Frontal cortex (tissue), 4 donors: ENCODE results near the gene JADE2. TPM values are rescaled to one million over a fixed set of nuclear protein-coding genes. Genes with fewer than 3 reads are reported as not detected.
"Not testable (repeated sequence)": the region's sequence is repeated elsewhere in the genome, so short reads cannot be mapped to it uniquely, and the experiment has no call there.

Experiments
- DNase-seq, 2 donors: peaks; one replicate each; pipeline ENCODE4 v3.0.0; 2012; ENCODE audit warnings: low spot score in 2 of 2
- FAIRE-seq: peaks from 2 replicates; lab custom pipeline; 2012; peaks lifted over from hg19 to GRCh38; lab: Jason Lieb, UNC
- total RNA-seq: library from RNA; depleted of rRNA; stranded (reverse); fragments of >200 nt; gene quantifications from one replicate; pipeline ENCODE4 v1.2.3, GENCODE V29; 2014
- donor health status: control.
- donor health status: control.
- donor health status: control.

JADE2 gene
- total RNA-seq, 1 donor from 2014 or later, result 2.4 TPM

- FAIRE-seq, result no peak
- DNase-seq, result no peak
Observed at GRCh38 chr5:134506054-134507039, 19.1 kb upstream of the JADE2 start.

DNA sequence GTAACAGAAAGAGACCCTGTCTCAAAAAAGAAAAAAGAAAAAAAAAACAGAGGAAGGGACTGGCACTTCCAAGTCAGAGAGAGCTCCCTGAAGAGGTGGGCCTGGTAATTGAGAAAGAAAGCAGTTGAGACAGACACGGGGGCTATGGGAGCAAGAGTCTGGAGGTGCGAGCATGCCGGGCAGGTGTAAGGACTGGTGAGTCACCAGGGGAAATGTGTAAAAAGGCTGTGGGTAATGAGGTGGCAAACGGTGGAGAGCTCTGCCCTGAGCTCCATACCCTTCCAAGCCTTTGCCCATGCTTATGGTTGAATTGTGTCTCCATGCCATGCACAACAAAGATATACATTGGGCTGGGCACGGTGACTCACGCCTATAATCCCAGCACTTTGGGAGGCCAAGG lies 18.0 kb upstream of the JADE2 start:
- DNase-seq (no peak), FAIRE-seq (no peak)

DNA sequence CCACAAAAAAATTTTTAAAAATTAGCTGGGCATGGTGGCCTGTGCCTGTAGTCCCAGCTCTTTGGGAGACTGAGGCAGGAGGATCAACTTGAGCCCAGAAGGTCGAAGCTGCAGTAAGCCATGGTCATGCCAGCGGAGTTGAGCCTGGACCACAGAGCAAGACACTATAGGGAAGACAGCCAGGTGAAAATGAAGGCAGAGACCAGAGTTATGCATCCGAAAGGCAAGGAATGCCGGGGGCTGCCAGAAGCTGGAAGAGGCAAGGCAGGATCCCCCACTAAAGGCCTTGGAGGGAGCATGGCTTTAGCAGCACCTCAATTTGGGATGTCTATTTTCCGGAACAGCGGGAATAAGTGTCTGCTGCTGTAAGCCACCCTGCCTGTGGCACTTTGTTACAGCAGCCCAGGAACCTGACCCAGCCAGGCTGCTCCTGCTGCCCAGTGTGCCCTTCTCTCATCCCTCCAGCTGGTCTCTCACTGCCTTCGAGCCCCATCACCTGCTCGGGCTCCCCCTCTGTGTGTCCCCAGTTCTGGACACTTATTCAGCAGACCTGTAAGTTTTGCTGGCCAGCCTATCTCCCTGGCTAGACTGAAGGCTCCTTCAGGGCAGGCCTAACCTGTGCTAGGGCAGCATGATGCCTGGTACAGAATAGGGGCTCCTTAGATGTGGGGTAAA lies 16.8 kb upstream of the JADE2 start:
- DNase-seq (no peak), FAIRE-seq (no peak)

DNA sequence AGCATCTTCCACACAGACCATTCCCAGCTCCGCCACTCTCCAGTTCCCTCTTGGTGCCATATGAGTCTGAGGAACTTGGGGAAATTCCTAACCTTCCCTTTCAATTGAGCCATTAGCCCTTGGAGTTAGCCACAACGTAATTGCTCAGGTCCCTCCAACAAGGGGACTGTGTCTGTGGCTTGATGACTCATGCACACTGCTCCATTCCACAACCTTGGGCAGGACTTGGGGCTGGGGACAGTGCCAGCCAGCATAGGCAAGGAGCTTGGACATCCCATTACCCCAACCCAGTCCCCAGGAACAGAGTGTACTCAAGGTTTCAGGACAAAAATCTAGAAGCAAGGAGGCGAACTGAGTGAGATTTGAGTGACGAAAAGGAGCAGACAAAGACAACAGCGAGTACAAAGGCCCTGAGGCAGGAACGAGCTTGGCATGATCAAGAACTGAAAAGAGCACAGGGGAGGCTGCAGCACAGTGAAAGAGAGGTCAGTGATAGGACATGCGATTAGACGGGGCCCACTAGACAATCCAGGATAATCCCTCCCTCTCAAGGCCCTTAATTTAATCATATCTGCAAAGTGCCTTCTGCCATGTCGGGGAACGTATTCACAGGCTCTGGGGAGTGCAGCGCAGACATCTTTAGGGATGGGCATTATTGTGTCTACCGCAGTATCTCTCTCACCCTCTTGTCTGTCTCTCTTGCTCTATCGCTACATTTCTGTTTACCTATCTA lies 16.0 kb upstream of the JADE2 start:
- no peak for FAIRE-seq
- DNase-seq, result no peak

DNA sequence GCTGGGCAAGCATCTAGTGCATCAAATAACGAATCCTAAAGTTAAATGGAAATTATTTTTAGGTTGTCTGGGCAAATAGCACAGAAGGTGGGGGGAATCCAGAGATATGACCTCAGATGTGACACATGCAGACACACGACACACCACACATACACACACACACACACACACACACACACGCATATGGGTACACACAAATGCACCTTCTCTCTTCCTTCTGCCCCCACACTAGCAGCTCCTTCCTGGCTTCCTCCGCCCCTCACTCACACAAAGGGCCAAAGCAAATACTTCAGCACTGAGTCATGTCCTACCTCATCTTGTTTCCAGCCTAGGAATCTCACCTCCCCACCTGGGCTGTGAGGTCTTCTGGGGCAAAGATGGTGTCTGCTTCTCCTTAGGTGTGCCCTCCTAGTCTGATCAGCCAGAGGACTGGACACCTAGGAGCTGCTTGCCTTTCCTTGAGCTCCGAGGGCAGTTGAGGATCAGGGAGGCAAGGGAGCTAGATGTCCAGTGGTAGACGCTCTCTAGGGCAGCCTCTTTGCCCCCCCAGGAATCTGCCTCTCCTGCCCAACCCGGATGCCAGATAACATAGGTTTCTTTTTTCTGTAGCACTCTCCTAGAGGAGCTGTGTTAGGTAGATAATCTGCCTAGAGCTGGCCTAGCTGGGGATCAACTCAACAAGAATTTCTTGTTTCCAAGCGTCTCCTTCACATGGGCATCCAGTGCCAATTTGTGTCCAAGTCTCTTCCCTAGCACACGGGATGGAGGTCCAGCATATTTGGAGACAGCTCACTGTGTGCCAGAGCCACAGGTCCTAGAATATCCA lies 14.3 kb upstream of the JADE2 start:
- no peak for FAIRE-seq

GRCh38 chr5:134511796-134512660 lies 13.4 kb upstream of the JADE2 start:
- no peak for DNase-seq
- FAIRE-seq, result no peak

More for the DNA sequence above, 14.3 kb upstream of the JADE2 start:
- DNase-seq, result no peak

- DNase-seq, result no peak
- no peak for FAIRE-seq
Observed at GRCh38 chr5:134512661-134512999, 12.8 kb upstream of the JADE2 start.

- DNase-seq (no peak), FAIRE-seq (no peak)
Observed at GRCh38 chr5:134515801-134516200, 9.7 kb upstream of the JADE2 start.

GRCh38 chr5:134516984-134517383 lies 8.5 kb upstream of the JADE2 start:
- DNase-seq, FAIRE-seq: not testable (repeated sequence)

DNA sequence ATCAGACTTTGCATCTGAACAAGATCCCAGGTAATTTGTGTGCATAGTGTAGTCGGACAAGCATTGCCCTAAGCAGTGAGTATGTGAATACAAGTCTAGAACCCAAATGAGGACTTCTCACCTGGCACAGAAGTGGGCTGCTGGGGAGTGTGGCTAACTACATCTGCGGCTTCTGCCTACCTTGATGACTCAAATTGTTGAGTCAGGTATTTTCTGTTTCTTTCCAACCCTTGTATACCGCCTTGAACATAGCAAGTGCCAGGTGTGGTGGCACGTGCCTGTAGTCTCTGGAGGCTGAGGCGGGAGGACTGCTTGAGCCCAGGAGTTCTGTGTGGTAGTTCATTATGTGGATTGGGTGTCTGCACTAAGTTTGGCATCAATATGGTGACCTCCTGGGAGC lies 7.9 kb upstream of the JADE2 start:
- FAIRE-seq, result no peak
- no peak for DNase-seq

DNA sequence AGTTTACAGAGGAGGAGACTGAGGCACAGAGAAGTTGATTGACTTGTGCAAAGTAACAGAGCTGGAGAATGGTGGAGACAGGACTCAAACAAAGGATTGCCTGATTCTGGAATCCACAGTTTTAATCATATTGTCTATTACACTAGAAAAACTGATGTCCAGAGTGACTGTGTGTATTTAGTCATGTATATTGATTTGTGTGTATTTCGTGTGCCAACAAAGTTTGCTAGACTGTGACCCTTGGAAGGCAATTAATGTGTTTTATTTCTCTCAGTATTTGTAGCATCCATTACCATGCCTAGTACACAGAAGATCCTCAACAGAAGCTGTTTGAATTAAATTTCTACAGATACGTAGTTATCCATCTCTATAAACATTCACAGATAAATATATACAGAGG lies 5.5 kb upstream of the JADE2 start:
- DNase-seq, result no peak
- FAIRE-seq, result no peak

GRCh38 chr5:134521841-134522240 lies 3.6 kb upstream of the JADE2 start:
- no peak for FAIRE-seq
- DNase-seq, result no peak

DNA sequence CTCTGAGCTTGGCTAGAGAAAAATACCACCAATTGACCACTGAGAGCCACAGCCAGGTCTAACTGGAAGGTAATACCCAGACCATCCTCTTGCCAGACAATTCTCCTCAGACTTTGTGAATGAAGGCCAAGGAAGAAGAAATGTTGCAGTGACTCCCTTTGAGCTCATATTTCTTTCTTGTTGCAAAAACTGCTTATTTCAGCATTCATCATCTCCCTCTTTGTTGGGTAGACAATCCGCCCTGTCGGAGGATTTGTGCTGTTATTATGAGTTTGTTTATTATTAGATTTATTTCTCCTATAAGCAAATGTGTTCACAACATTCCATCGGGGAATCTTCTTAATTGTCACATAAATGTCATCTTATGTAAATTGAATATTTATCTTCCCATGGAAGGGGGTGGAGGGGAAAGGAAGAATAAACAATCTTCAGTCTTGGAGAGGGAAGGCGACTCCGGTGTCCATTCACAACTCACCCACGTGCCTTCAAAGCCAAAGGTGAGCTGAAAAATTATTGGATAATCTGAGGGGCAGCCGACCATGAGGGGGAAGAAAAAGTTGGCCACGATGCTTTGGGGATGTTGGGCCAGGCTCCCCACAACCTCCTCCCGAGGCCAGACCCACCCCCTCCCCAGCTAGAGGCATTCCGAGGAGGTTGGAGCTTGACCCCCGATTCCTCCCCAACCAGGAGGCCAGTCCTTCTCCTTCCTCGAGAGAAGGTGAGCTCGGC lies 1.8 kb upstream of the JADE2 start:
- DNase-seq (no peak), FAIRE-seq (no peak)

GRCh38 chr5:134524272-134524825 lies 1.1 kb upstream of the JADE2 start:
- FAIRE-seq, result no peak
- DNase-seq, result peak; percentile 76 to 83

DNA sequence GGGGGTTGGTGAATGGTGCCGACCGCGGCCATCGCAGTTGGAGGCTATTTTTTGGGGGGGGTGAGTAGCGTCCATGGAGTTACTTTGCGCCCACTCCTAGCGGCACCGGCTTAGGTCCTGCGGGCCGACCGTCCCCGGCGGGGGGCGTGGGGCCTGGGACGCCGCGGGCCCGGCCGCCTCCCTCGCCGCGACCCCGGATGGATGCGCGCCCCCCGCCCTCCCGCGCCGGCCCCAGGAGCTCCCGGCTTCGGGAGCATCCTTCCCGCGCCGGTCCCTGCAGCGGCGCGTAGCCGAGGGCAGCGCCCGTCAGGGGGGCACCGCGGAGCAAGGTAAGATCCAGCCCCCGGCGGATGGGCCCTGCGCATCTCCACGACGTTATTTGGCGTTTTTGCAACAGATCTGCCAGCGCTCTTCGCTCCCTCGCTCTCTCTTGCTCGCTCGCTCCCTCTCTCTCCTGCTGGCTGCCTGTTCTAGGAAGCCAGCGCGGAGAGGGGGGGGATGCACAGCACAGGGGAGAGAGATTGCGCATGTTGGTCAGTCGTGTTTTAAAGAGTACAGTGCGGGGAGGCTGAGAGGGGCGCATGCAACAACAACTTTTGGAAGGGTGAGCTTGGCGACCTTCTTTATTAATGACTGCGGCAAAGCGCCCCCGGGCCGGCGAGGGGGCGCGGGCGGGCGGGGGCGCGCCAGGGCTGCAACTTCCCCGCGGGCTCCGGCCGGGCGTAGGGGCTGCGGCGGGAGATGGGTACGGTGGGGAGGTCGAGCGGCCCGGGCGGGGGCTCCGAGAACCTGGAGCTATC lies 413 bp downstream of the JADE2 start:
- DNase-seq (peak; percentile 68 to 86), FAIRE-seq (no peak)

- FAIRE-seq (no peak), DNase-seq (peak; percentile 74 to 85)
Observed at GRCh38 chr5:134526483-134527155, 1.1 kb downstream of the JADE2 start.
